HG02852 (cell line): ENCODE measurements around the gene MYO7A.

Experiments
- ATAC-seq: cut with Tn5 transposase; IDR thresholded peaks from one replicate; pipeline ENCODE4 v1.9.1; 2021; ENCODE audit warnings: mild to moderate bottlenecking, moderate library complexity; ENCODE audit not compliant: unreplicated experiment

Gene MYO7A

GRCh38 chr11:77144857-77145428 is 16.9 kb downstream of the MYO7A start:
- ATAC-seq = no peak

- ATAC-seq = no peak
These were observed 18.4 kb downstream of the MYO7A start for GRCh38 chr11:77146261-77147035.

- no peak for ATAC-seq
These were observed 18.9 kb downstream of the MYO7A start for GRCh38 chr11:77147036-77147315.

- ATAC-seq = no peak
These were observed 19.7 kb downstream of the MYO7A start for GRCh38 chr11:77147668-77148321.

GRCh38 chr11:77148963-77149715 is 21.1 kb downstream of the MYO7A start:
- ATAC-seq = no peak

GRCh38 chr11:77149716-77150392 is 21.8 kb downstream of the MYO7A start:
- ATAC-seq = no peak

GRCh38 chr11:77150836-77151235 is 22.8 kb downstream of the MYO7A start:
- ATAC-seq = no peak

- no peak for ATAC-seq
These were observed 23.9 kb downstream of the MYO7A start for GRCh38 chr11:77151804-77152509.

GRCh38 chr11:77152846-77153245 is 24.8 kb downstream of the MYO7A start:
- no peak for ATAC-seq

- ATAC-seq = no peak
These were observed 25.5 kb downstream of the MYO7A start for GRCh38 chr11:77153276-77154185.

- no peak for ATAC-seq
These were observed 26.5 kb downstream of the MYO7A start for GRCh38 chr11:77154381-77155081.

GRCh38 chr11:77155082-77155475 is 27.0 kb downstream of the MYO7A start:
- ATAC-seq = no peak

GRCh38 chr11:77155556-77156130 is 27.6 kb downstream of the MYO7A start:
- ATAC-seq = no peak

GRCh38 chr11:77156396-77157195 is 28.6 kb downstream of the MYO7A start:
- no peak for ATAC-seq

- no peak for ATAC-seq
These were observed 30.1 kb downstream of the MYO7A start for GRCh38 chr11:77158041-77158695.

- no peak for ATAC-seq
These were observed 31.3 kb downstream of the MYO7A start for GRCh38 chr11:77159219-77159936.
